GM19328 (cell line): ENCODE measurements around the gene TNFRSF12A.
A peak's percentile ranks its signal among the peaks of the same experiment; 100 is the strongest.
"Not testable (repeated sequence)": the region's sequence is repeated elsewhere in the genome, so short reads cannot be mapped to it uniquely, and the experiment has no call there.

Experiments used
- ATAC-seq: cut with Tn5 transposase; IDR thresholded peaks from one replicate; pipeline ENCODE4 v1.9.1; 2021; ENCODE audit warnings: mild to moderate bottlenecking, moderate library complexity; ENCODE audit not compliant: unreplicated experiment

Gene TNFRSF12A

DNA sequence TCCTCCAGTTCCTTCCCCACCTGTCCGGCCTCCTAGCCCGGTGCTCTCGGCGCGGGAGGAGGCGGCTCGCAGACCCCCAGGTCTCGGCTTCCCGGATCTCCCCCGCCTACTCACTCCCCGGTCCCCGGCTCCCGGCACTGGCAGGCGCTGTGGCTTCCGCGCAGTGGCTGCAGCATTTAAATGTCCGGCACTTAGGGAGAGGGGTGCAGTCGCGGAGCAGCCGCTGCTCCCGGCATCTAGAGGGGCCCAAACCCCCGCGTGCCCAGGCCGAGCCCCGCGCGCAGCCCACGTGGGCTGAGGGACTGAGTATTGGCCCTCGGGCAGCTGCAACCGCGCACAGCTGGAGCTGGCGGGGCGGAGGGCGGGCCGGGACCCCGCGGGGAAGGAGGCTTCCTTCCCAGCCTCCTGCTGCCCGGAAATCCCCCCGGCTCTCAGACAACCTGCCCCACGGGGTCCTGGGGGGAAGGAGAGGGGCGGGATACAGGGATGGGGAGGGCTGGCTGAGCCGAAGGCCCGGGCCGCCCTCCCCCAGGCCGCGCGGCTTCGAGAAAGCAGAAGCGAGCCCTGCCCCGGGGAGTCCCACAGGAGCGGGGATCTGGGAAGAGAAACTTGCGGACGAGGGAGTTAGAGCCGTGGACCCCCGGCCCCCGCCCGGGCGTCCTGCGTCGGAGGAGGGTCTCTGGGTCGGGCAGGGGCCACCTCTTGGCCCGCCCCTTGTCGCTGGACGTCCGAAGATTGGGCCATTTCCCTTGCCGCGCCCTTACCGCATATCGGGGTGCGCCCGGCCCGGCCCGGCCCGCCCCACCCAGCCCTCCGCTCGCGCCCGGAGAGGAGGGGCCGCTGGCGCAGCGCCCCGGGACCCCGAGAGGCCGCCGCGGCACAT lies 25.8 kb downstream of the TNFRSF12A start, which contains the start of gene MMP25:
TSS of gene MMP25 (plus strand) at position 804 of the 883 bp plus-strand sequence. CDS start 357 bp downstream, outside the sequence.
- ATAC-seq = no peak

- ATAC-seq = no peak
Measured at GRCh38 chr16:3046641-3047386, 26.6 kb downstream of the TNFRSF12A start.

DNA sequence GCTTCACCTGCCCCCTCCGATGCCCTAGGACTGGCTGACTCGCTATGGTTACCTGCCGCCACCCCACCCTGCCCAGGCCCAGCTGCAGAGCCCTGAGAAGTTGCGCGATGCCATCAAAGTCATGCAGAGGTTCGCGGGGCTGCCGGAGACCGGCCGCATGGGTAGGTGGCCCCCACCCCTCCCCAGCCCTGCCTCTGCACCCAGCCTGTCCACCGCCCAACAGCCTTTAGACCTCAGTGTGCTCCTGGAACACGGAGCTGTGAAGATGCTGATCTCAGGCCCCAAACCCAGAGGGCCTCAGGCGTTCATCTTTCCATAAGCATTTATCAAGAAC lies 27.2 kb downstream of the TNFRSF12A start:
- ATAC-seq = no peak

DNA sequence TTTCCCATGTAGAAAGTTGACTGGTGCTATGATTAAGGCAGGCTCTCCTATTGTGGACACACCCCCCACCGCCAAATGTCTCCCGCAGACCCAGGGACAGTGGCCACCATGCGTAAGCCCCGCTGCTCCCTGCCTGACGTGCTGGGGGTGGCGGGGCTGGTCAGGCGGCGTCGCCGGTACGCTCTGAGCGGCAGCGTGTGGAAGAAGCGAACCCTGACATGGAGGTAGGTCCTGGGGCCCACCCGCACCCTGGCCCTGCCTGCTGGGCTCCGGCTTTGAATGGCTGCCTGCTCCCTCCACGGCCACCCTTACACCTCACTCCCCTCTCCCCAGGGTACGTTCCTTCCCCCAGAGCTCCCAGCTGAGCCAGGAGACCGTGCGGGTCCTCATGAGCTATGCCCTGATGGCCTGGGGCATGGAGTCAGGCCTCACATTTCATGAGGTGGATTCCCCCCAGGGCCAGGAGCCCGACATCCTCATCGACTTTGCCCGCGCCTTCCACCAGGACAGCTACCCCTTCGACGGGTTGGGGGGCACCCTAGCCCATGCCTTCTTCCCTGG lies 29.8 kb downstream of the TNFRSF12A start:
- ATAC-seq = no peak

DNA sequence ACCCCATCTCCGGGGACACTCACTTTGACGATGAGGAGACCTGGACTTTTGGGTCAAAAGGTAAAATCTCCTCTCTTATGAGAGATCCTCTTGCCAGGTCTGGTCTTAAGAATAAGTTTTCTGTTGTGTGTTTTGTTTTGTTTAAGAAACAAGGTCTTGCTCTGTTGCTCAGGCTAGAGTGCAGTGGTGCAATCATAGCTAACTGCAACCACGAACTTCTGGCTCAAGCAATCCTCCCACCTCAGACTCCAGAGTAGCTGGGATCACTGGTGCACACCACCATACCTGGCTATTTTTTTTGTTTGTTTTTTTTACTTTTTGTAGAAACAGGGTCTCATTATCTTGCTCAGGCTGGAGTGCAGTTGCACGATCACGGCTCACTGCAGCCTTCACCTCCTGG lies 30.3 kb downstream of the TNFRSF12A start:
- ATAC-seq = no peak

DNA sequence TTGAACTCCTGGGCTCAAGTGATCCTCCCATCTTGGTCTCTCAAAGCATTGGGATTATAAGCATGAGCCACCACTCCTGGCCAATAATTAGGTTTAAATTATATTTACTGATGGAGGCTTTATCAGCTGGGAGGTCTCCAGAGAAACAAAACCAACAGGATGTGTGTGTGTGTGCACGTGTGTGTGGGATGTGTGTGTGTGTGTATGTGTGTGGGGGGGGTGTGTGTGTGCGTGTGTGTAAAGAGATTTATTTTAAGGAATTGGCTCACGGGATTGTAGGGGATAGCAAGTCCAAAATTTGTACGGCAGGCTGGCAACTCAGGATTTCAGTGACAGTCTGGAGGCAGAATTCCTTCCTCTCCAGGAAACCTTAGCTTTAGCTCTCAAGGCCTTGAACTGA lies 30.8 kb downstream of the TNFRSF12A start:
- no peak for ATAC-seq

DNA sequence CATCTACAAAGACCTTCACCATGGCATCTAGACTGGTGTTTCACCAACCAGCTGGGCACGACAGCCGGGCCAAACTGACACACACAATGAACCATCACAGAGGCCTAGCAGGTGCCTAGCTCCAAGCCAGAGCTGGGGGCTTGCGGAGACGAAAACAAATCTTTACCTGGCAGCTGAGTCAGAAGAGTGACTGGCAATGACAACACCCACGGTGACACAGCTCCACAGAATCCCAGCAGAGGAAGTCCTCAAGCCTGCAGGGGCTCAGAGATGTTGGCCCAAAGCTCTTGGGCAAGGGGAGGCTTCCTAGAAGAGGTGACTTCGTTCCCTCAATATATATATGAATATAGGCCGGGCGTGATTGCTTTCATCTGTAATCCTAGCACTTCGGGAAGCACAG lies 31.3 kb downstream of the TNFRSF12A start:
- ATAC-seq = no peak

- ATAC-seq = not testable (repeated sequence)
Measured at GRCh38 chr16:3052571-3053329, 32.6 kb downstream of the TNFRSF12A start.

- ATAC-seq = not testable (repeated sequence)
Measured at GRCh38 chr16:3053330-3053710, 33.2 kb downstream of the TNFRSF12A start.

DNA sequence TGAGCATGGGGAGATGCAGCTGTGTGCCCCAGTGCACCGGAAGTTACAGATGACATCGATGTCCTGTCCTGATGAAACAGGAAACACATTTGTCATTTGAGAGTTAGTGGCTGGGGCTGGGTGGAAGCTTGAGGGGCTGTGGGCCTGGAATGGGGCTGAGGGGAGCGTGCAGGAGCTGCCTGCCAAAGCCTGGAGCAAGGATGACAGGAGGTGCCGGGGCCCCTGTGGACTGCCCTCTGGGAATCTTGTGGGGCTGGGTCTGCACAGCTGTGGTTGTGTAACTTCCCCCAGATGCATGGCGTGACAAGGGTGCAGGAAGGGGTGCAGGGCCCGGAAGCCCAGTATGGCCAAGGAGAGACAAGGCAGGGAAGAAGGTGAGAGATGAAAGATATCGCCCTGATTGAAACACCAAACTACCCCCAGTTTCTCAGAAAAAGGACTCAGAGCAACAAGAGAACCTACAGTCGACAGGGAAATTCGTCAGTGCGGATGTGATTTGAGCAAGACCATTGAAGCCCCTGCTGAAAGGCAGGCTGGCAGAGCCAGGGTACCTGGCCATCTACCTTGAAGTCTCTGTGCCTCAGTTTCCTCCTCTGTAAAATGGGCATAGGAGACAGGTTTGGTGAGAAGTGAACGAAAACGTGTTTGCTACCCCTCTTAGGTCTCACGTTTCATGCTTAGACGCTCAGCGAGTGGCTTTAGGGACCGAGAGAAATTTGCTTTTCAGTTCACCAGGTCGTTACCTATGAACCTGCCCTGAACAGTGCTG lies 35.0 kb downstream of the TNFRSF12A start:
- ATAC-seq = no peak

DNA sequence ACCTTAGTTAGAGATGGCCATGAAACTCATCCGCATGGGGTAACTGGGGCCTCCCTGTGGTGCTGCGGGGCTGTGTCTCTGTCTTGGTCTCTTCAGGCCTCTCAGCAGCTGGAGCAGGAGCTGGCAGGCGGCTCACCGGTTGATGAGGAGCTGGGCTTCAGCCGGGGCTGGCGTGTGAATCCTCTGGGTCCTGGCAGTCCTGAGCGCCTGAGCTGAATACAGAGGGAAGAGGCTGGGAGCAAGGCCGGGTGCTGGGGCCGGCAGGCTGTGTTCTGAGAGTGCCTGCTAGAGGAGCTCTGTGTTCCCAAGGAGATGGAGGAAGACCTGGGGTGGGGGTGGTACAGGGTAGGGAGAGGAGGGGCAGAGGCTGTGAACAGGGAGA lies 35.6 kb downstream of the TNFRSF12A start:
- not testable (repeated sequence) for ATAC-seq

DNA sequence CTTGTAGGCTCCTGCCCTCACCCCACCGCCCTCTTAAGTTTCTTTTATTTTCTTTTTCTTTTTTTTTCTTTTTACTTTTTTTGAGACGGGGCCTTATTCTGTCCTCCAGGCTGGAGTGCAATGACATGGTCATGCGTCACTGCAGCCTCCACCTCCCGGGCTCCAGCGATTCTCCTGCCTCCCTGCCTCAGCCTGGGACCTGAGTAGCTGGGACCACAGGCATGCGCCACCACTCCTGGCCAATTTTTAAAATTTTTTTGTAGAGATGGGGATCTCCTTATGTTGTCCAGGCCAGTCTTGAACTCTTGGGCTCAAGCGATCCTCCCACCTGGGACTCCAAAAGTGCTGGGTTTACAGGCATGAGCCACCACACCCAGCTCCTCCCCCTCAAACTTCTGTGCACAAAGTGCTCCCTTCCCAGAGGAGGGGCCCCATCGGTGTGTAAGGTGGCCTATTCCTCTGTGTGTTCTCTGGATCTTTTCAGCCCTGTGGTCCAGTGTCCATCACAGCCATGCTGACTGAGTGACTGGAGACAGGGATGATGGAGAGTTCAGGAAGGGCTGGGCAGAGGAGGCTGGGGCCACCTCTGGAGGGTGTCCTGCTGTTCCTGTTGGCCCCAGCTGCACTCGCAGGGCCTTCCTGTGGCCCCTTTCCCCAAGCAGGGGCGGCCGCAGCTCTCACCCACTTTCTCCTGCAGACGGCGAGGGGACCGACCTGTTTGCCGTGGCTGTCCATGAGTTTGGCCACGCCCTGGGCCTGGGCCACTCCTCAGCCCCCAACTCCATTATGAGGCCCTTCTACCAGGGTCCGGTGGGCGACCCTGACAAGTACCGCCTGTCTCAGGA lies 36.4 kb downstream of the TNFRSF12A start:
- ATAC-seq = no peak

DNA sequence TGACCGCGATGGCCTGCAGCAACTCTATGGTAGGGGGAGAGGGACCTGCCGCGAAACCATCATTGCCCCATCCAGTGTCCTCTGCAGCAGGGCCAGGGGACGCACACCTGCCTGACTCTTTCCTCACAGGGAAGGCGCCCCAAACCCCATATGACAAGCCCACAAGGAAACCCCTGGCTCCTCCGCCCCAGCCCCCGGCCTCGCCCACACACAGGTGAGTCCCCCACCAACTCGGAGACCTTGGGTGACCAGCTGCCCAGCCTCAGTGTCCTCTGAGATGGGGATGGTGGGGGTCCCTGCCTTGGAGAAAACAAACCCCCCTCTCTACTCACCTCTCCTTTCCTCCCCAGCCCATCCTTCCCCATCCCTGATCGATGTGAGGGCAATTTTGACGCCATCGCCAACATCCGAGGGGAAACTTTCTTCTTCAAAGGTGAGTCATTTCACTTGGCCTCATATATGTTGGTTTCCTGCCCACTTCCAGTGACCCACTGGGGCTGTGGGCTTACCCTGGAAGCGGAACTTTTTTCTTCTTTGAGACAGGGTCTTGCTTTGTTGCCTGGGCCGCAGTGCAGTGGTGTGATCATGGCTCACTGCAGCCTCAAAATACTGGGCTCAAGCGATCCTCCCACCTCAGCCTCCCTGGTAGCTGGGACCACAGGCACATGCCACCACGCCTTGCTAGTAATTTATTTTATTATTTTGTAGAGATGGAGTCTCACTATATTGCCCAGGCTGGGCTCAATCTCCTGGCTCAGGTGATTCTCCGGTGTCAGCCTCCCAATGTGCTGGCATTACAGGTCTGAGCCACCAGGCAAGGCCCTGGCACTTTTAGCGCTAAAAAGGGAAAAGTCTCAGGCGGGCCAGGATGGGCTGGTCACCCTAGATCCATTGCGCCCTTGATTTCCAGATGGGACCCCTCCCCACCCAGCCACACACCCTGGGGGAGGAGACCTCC lies 37.3 kb downstream of the TNFRSF12A start:
- ATAC-seq = no peak

- peak; percentile 15 for ATAC-seq
Measured at GRCh38 chr16:3058139-3059030, 38.2 kb downstream of the TNFRSF12A start.

DNA sequence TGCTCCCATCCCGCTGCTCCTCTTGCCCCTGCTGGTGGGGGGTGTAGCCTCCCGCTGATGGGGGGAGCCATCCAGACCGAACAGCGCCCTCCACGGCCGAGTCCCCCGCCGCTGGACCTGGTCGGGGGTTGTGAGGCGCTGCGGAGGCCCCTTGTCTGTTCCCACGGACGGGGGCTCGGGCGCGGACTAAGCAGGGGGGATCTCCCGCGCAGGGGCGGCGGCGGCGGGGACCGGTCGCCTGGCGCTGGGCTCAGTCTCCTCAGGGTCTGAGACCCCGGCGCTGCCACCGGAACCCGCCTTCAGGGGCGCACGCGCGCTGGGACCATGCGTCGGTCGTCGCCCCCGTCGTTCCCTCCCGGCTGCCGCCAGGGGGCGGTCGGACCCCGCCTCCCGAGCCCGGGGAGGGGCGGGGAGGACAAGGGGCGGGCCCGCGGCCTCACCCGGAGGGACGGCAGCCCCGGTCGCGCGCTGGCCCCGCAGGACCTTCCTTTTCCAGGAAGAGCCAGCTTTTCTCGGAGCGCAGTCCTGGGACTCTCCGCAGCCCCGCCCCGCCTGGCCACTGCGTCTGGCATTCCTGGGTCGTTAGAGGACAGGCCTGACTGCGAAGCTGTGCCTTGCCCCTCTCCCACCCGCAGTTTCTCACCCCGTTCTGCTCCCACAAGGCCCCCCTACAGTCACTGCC lies 39.0 kb downstream of the TNFRSF12A start:
- ATAC-seq = peak; percentile 58

DNA sequence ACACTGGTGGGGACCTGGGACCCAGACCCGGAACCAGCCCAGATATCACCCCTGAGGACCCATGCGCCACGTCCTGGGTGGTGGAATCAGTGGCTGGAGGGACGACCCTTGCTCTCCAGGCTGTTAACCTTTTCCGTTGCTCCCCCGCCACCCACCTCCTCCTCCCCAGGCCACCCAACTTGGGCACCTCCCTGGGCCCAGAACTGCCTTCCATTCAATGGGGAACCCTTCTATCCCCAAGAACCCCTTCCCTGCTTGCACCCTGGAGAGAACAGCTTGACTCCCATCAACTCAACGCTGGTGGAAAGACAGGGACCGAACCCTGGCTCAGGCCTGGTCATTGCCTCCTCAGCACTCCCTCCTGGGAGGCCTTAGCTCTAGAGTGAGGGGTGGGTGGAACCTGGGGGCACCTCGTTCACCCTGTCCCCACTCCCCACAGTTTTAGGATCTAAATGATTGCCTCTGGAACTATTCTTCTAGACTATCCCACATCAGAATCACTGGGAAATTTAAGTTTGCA lies 39.6 kb downstream of the TNFRSF12A start:
- no peak for ATAC-seq
